Hematopoietic multipotent progenitor cell treated with erythropoietin and hydrocortisone succinate and interleukin-3 and kit ligand, for 8 days (in vitro differentiated cells): ENCODE measurements around the gene ELK4.
A peak's percentile ranks its signal among the peaks of the same experiment; 100 is the strongest.

Source experiments
- DNase-seq: peaks from one replicate; pipeline ENCODE4 v3.0.0-alpha.2; 2015

Gene ELK4

DNA sequence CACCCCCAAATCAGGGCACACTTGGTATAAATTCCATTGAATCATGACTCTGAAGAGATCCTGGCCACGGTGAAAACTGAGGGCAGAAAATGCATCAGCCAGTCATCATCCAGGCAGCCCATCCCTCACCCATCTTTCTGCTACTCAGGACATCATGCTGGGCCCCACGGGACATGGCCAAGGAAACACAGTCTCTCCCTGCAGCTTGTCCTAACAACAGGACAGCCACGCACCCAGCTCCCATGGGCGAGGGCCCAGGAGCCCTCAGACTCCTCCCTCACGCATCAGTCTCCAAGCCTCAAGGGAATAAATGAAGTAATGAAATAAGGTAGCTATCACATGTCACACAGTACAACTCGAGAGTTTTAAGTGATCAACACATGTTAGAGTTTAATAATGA lies 37.8 kb downstream of the ELK4 start:
- no peak for DNase-seq

DNA sequence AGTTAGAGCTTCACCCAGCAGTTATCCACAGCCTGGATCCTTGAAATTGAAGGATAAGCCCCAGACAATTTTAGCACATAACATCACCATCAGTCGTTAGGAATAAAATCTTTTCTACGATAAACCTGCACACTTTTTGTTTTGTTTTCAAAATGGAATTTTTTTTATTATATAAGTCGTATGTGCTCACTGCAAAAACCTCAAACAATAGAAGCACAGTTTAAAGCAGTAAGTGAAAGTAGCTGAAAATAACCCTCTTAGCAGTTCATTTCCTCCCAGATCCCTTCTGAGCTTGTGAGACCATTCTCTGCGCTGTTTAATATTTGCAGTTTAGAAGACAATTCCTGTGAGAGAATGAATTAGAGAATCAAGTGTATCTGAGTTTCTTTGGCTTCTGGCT lies 38.3 kb downstream of the ELK4 start:
- no peak for DNase-seq

DNA sequence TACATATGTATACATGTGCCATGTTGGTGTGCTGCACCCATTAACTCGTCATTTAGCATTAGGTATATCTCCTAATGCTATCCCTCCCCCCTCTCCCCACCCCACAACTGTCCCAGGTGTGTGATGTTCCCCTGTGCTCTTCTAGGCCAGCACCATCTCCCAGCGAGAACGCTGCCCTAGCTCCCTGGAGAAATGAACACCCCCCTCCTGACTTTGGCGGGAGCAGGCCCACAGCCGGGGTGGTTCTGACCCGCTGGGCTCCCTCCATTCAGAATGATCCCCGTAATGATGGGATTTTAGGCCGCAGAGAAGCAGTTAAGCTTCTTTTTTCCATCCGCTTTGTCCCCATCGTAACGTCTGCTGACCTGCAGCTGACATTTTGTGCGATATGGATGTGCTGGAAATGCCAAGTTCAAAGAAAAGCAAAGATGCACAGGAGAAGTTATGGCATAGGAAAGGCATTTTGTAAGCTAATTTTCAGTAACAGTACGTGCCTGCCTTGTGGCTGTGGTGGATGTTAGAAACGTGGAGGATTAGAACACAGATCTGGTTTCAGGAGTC lies 39.3 kb downstream of the ELK4 start:
- no peak for DNase-seq

DNA sequence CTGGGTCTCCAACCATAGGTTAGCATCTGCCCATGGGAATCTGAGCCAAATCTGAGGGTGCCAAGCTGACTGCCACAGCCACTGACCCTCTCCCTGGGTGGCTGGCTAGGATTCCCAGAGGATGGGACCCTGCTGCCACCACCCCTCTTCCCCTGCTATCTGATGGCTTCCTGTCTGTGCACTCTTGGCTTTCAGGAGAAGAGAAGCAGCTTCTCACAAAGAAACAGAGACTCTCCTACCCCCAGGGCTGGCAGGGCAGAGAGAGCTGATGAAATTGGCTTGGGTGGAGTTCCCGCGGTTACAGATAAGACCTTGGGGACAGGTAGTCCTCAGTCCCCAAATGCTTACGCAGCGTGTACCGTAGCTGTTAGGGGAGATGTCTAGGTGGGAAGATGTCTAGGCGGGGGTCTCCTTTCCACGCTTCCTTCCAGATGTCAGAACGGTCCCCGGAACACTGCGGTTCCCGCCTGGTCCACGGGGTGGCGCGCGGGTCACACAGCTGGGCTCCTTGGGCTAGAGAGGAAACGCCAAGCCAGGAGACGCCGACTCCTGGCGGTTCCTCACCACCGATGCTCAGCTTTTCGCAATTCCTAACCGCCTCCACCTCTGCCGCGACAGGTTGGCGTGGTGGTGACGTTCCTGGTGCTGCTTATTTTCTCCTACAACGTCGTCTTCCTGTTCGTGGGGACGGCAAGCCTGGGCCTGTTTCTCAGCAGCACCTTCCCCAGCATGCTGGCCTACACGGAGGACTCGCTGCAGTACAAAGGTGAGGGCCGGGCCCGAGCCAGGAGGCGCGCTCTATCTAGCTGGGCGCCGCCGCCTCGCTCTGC lies 40.1 kb downstream of the ELK4 start:
- peak; percentile 81 for DNase-seq

DNA sequence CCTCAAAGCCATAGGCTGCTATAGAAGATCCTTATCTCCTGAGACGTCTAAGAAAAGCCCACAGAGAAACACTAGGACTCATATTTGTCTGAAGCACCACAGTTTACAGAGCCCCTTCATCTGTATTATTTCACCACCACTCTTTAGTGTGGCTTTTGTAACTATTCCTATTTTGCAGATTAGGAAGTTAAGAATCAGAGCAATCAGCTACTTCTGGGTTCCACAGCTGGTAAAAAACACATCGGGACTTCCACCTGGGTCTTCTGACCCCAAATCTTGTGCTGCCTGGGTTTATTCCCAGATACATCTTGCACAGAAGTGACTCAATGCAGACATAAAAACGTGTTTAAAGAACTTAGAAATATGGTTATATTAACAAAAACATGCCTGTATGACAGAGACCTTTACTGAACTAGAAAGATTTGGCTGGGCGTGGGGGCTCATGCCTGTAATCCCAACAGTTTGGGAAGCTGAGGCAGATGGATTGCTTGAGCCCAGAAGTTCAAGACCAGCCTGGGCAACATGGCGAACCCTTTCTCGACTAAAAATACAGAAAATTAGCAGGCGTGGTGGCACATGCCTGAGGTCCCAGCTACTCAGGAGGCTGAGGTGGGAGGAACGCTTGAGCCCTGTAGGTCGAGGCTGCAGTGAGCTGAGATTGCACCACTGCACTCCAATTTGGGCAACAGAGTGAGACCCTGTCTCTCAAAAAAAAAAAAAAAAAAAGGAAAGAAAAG lies 40.9 kb downstream of the ELK4 start:
- DNase-seq = no peak

DNA sequence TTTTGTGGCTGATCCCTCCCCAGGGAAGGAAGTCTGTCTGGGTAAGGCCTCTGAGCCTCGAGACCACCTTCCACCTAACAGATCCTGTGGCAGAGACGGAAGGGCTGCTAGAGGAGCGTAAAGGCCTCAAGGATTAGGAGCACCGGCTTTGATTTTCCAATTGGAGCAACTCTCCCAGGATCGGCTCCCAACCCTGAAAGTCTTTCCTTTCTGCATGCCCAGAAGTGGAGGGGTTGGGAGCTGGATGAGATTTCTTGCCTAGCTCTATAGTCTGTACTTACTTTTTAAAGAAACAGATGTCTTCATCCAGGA lies 41.4 kb downstream of the ELK4 start:
- DNase-seq = no peak

DNA sequence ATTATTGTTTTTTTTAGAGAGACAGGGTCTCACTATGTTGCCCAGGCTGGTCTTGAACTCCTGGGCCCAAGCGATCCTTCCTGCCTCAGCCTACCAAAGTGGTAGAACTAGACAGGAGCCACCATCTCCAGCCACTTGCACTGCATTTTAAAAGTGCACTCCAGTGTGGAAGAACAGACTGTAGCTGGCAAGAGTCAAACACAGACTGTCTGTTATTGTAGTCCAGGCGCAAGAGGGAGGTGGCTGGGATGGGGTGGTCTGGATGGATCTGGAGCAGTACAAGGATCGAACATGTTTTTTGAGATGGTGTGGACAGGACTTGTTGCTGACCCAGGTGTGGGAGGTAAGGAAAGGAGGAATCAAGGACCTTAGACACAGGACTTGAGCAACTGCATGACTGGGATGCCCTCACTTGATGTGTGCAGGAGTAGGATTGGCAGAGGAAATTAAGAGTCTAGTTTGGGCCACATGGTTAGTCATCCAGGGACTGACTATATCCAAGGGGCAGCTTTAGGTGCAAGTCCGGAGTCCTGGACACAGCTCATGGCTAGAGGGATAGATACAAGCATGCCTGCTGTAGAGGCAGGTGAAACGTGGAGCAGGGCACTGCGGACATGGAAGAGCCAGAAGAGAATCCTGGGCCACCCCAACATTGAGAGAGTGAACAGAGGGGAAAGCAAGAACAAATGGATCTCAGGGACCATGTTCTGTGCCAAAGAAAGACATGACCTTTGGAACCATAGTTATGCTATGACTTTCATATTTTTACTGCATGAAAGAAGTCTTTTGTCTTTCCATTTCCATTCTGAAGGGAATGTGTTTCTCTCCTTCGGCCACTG lies 42.0 kb downstream of the ELK4 start:
- DNase-seq = no peak

DNA sequence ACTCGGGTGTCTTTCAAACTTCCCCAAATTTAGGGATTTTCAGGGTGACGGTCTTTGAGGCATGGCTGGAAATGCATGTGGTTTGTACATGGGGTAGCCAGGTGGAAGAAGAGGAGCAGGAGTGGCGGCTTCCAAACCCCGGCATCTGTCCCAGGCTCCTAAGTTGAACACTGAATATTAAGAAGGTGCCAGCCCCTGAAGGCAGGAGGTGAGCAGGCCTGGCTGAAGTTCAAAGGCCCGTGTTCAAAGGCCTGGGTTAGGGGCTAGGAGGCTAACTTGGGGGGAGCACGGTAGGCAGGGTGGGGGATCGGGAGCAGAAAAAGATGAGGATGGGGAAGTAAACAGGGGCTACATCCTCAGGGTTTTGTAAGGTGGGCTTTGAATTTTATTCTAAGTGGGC lies 42.8 kb downstream of the ELK4 start:
- no peak for DNase-seq

DNA sequence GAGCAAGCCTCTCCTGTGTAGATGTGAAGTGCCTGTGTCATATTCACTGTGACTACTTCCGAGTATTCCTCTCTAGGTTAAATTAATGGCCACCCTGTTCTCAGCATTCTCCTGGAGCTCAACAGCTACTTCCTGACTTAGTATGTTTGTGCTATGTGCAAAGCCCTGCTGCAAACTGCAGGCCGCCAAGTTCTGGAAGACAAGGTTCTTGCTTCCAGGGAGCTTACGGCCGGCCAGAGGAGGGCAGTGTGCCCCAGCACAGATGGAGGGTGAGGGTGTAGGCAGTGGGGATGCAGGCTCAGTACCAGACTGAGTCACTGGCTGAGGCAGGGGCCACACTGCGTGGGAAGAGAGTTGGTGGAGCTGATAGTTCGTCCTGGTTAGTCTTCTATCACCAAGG lies 43.2 kb downstream of the ELK4 start:
- DNase-seq = peak; percentile 34

DNA sequence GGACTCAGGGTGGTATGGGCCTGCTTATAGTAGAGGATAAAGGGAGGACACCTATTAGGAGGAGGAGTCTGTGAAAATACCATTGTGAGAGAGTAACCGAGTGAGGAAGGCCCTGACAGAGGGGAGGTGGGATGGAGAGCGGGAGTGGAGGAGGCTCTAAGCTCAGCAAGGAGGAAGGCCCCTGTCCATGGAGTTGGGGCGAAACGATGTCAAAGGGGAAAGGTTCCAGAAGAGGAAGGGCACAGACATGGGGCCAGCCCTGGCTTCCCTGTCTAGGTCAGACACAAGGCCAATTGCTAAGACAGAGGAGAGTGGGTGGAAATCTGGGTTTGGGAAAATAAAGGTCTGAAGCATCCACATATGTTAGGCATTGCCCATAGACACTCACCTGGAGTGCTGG lies 44.2 kb downstream of the ELK4 start:
- DNase-seq = no peak

DNA sequence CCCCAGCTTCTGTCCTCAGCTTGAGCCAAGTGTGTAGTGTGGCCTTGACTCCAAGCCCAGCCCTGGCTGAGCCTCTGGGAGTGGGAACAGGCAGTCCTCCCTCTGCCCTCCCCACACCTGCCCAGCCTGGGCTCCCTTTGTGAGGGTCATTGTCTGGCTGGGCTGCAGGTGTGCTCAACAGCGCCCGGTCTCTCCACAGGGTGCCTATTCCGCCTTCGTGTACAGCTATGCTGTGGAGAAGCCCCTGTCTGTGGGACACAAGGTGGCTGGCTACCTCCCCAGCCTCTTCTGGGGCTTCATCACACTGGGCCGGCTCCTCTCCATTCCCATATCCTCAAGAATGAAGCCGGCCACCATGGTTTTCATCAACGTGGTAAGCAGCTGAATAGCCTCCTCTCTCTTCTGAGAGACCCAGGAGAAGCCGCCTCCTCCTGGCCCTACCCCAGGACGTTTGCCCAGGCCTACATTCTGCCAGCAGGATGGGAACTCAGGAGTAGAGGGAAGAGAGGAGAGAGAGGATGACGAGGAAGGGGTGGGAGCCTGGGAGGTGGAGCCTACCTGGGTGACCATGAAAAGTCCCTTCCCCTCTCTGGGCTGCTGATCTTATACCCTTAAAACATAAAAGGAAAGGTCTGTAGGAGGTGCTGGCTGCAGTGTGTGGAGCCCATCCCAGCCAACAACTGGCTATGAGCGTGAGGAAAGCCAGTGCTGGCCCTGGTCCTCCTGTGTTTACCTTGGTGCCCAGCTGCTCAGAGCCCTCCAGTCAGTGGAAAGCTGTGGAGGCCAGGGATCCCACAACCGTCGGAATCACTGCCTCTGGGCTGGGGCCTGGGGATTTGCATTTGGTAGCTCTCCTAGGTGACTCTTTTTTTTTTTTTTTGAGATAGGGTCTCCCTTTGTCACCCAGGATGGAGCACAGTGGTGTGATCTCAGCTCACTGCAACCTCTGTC lies 45.7 kb downstream of the ELK4 start:
- DNase-seq = no peak

DNA sequence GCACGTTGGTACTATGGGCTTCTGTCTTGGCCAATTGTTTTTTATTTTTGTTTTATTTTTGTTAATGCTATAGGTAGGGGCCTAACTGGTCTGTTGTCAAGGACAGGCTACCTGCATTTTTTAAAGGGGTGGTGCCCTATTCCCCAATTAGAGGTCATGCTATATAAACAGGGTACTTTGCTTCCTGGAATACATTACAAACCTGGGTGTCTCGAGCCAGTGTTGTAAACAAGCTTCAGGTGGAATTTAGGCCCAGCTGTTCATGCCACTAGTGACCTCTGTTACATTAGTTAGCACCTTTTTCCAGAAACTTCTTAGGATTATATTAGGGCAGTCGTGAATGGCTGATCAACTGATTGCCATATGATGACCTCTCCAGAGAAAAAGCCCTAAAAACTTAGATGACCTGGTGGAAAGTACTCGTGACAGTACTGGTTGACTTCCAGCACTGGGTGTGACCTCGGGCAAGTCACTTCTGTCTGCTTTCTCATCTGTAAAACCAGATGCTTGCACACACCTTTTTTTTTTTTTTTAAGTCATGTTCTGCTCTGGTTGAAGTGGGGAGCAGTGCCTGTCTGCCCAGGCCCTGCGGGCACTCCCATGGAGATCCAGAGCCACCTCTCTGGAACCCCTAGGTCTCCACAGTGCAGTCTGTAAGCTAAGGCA lies 46.5 kb downstream of the ELK4 start:
- DNase-seq = no peak

DNA sequence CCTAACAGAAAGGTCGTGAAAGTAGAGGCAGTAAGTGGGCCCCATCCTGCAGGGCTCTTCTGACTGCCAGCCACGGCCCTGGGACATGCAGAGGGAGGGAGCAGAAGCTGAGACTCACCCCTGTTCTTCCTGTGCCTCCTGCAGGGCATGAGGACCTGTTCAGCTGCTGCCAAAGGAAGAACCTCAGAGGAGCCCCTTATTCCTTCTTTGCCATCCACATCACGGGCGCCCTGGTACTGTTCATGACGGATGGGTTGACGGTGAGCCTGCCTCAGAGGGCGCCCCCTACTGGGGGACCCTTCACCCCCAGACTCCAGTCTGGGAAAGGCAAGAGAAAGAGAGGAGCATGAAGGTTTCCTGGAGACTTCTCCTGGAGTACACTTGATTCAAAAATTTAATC lies 47.1 kb downstream of the ELK4 start:
- DNase-seq = no peak

DNA sequence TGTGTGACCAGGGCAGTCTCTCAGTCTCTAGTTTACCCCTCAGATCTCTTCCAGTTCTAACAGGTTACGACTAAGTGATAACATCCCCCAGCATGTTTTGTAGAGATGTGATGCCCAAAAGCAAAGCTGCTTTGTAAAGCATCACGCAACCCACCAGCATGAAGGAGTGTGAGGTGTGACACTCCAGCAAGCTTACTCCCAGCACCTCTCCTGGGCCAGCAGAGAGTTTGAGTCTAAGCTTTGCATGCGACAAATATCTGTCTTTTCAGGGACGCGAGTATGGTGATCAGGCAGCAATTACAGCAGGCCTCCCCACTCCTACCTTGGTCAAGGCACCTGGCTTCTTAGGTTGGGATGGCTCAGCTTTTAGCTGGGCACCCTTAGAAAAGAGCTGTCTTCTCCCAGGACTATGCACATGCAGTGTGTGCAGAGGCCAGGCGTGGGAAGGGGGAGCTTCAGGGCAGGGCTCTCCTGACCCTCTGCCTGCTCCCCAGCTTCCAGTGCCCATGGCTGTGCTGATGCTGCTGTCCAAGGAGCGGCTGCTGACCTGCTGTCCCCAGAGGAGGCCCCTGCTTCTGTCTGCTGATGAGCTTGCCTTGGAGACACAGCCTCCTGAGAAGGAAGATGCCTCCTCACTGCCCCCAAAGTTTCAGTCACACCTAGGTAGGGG lies 48.2 kb downstream of the ELK4 start:
- no peak for DNase-seq

DNA sequence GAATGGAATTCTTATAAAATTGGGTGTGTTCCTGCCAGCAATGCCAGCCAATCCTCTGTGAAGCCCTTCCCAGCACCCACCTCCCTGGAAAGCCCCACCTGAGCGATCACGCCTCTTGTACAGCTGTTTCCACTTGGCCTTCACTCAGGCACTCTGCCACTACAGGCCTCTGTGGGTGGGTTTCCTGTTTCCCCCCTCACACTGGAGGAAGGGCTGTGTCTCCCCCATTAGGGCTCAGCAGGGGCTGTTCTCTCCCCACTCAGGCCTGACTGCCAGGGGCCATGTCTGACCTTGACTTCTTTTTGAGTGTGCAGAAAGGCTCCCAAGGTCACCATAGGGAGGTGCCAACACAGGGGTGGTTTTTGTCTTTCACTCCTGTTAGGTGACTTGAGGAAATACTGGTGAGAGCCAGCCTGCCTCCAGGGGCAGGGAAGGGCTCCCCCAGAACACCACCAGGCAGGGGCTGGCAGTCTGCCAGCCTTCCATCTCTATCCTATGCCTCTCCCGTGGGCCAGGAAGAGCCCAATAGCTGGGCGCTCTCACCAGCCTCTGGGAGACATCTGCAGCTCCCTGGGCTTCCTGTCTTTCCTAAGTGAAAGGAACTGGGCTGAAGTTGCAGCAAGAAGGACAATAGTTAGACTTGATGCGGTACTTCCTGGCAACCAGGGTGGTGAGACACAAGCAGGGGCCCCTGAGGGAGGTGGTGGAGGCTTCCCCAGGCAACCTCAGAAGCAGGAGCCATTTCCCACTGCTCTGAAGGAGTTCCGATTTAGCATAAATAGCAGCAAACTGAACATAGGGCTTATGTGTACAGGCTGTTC lies 49.1 kb downstream of the ELK4 start:
- DNase-seq = no peak

DNA sequence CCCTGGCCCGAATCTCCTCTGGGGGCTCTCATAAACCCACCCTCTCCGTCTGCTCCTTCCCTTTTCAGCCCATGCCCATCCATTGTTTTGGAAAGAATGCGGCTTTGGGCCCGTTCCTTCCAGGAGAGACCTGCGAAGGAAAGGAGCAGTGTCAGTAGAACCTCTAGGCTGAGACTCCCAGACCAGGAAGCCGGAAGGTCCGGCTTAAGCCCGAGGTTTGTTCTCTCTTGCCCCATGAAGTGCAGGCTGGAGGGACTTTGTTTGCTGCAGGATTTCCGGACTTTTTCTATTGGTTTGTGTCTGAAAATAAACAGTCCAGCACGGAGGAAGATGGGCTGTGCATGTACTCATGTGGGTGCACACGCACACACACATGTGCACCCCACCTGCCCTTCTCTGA lies 49.8 kb downstream of the ELK4 start:
- DNase-seq = no peak

DNA sequence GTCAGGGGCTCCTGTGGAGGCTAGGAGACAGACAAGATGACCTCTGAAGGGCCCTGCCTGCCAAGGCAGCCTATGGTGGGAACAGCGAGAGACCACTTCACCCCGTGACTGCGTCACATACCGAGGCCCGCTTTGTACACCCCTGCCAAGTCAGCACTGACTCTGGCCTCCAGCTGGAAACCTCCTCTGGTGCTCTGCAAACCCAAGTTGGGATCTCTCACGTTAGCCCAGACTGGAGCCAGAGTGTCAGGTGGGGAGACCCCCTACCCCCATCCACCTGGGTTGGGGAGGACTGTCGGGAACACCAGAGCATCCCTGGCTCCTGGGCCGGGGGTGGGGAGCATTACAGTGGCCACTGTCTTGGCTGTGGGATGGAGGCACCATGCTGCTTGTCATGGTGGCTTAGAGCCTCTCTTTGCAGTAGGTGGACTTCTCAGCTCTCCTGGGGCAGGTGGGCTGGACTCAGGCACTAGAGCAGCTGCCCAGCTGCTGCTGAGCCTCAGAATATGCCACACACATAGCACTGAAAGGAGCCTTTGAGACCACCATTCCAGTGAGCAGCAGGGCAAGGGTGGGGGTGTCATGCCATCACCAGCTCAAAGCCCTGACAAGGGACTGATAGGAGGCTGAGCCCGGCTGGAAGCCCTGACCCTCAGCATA lies 50.4 kb downstream of the ELK4 start:
- no peak for DNase-seq

DNA sequence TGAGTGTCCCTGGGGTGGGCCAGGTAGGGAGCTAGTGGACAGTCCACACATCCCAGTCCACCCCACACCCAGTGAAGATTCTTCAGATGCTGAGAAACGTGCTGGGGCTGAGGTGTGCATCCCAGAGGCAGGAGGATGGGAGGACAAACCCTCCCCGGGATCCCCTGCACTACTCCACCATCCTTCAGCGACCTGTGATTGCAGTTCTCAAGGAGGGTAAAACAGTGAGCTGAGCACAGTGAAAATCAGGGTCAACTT lies 51.0 kb downstream of the ELK4 start:
- no peak for DNase-seq

DNA sequence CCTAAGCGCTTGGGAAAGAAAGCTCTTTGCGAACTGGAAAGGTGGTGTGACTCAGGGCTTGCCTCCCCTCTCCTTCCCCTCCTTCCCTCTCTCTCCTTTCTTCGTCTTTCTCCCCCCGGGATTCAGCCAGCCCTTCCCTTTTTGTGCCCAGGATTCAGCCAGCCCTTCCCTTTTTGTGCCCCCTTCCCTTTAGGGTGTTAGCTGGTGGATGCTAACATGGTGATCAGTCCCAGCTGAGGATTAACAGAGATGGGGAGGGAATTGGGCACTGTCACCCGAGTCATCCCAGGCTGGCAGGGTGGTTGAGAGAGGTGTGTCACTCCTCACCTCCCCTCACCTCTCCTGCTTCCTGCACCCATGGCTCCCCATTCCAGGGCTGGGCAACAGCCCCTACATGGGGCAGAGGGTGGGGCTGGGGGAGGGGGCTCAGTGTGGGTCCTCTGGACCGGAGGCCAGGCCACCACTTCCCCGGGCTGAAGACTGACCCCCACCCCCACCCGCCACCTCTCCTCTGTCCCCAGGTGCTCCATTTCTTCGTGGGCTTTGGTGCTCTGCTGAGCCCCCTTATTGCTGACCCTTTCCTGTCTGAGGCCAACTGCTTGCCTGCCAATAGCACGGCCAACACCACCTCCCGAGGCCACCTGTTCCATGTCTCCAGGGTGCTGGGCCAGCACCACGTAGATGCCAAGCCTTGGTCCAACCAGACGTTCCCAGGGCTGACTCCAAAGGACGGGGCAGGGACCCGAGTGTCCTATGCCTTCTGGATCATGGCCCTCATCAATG lies 51.5 kb downstream of the ELK4 start:
- DNase-seq = no peak
